HepG2 (cell line): ENCODE results near the gene OR2T27. TPM values are rescaled to one million over a fixed set of nuclear protein-coding genes. Genes with fewer than 3 reads are reported as not detected.
A peak's percentile ranks its signal among the peaks of the same experiment; 100 is the strongest.

Experiments
- ATAC-seq: fragments of 200-7000 bp; cut with Tn5 transposase; 3 replicates; pipeline ENCODE4 v1.9.1; 2020; ENCODE audit warnings: mild to moderate bottlenecking, moderate library complexity
- BruUV-seq: library from RNA; stranded (reverse); fragments of 400-500 nt; replicated peaks from 2 replicates; lab custom pipeline; 2021; lab: Mats Ljungman, UMichigan
- CTCF ChIA-PET: fragments of 300-600 bp; formaldehyde crosslinking; extraction: SDS; loops from one replicate; lab custom pipeline; 2021; ENCODE audit warnings: low total read pairs, inconsistent platforms, low intra/inter-chr PET ratio; lab: Yijun Ruan, JAX
- POLR2A ChIA-PET: fragments of 350-600 bp; sonication (Branson Sonifier 250); formaldehyde crosslinking; loops from one replicate; lab custom pipeline; 2020; ENCODE audit warnings: antibody characterized with exemption, inconsistent platforms; lab: Yijun Ruan, JAX
- DNase-seq: peaks from one replicate; pipeline ENCODE4 v3.0.0-alpha.2; 2015; ENCODE audit warnings: low spot score
- FAIRE-seq: peaks from 3 replicates; lab custom pipeline; 2011; peaks lifted over from hg19 to GRCh38; lab: Jason Lieb, UNC
- H2AFZ ChIP-seq: one replicate; pipeline ENCODE4 v1.6.1; 2011; ENCODE audit warnings: low read length, inconsistent platforms
- H3K27ac ChIP-seq: fragments of 300-600 bp; 3 replicates; pipeline ENCODE4 v1.8.0; 2011; ENCODE audit warnings: mixed run types, mild to moderate bottlenecking, mixed read lengths, low read length, inconsistent platforms; ENCODE audit not compliant: insufficient read depth; ENCODE audit errors: extremely low read length
- H3K27me3 ChIP-seq, 2 experiments: fragments of 200-600 bp in 1 of 2; 2 replicates in 1 of 2; 3 replicates in 1 of 2; pipeline versions ENCODE4 v1.6.0 to v1.8.0; 2011; ENCODE audit warnings: low read length in 2 of 2, mild to moderate bottlenecking in 2 of 2, moderate library complexity in 2 of 2, inconsistent platforms in 1 of 2; ENCODE audit not compliant: insufficient read depth in 2 of 2, control insufficient read depth in 1 of 2
- H3K36me3 ChIP-seq, 2 experiments: fragments of 200-600 bp in 1 of 2; replicated peaks in 1 of 2; 2 replicates in 1 of 2; 3 replicates in 1 of 2; pipeline versions ENCODE4 v1.5.1 to v1.8.0; 2011; ENCODE audit warnings: low read length in 2 of 2, inconsistent platforms in 1 of 2; ENCODE audit not compliant: insufficient read depth in 2 of 2, control insufficient read depth in 1 of 2
- H3K4me1 ChIP-seq: 2 replicates; pipeline ENCODE4 v1.5.1; 2012; ENCODE audit warnings: low read length, inconsistent platforms; ENCODE audit not compliant: insufficient read depth
- H3K4me2 ChIP-seq: 2 replicates; pipeline ENCODE4 v1.6.0; 2011; ENCODE audit warnings: low read depth, low read length, inconsistent platforms
- H3K4me3 ChIP-seq, 3 experiments: fragments of 200-600 bp in 1 of 3; sonication (generic), shearing (Covaris generic) in 1 of 3; replicated peaks in 1 of 3; 2 replicates each; pipeline ENCODE4 v1.5.1; 2011 to 2016; ENCODE audit warnings: low read length in 3 of 3, inconsistent platforms in 2 of 3, low read depth in 2 of 3, mild to moderate bottlenecking in 2 of 3, control low read depth in 1 of 3, mixed read lengths in 1 of 3; ENCODE audit not compliant: insufficient read depth in 1 of 3
- H3K79me2 ChIP-seq: one replicate; pipeline ENCODE4 v1.6.1; 2011; ENCODE audit warnings: low read length, inconsistent platforms; ENCODE audit not compliant: insufficient read depth
- H3K9ac ChIP-seq: 2 replicates; pipeline ENCODE4 v1.6.0; 2011; ENCODE audit warnings: mild to moderate bottlenecking, low read depth, low read length, inconsistent platforms; ENCODE audit not compliant: insufficient read depth
- H3K9me3 ChIP-seq: 2 replicates; pipeline ENCODE4 v1.5.1; 2012; ENCODE audit warnings: mild to moderate bottlenecking, low read length
- H4K20me1 ChIP-seq: 2 replicates; pipeline ENCODE4 v1.6.0; 2011; ENCODE audit warnings: inconsistent platforms, mild to moderate bottlenecking, low read length, moderate library complexity; ENCODE audit not compliant: insufficient read depth
- GTF3A ChIP-seq: sonication (generic); formaldehyde crosslinking; conservative IDR thresholded peaks from 2 replicates; pipeline ENCODE4 v1.4.0; 2020; ENCODE audit warnings: mild to moderate bottlenecking, missing genetic modification reagents
- MEIS2 ChIP-seq: sonication (generic); formaldehyde crosslinking; IDR thresholded peaks from 2 replicates; pipeline ENCODE4 v1.9.0; 2021; ENCODE audit warnings: mild to moderate bottlenecking, missing genetic modification reagents
- POGZ ChIP-seq: sonication (generic); formaldehyde crosslinking; IDR thresholded peaks from 2 replicates; pipeline ENCODE4 v1.4.0; 2020; ENCODE audit warnings: mild to moderate bottlenecking, missing genetic modification reagents
- PRMT3 ChIP-seq: sonication (generic); formaldehyde crosslinking; IDR thresholded peaks from 2 replicates; pipeline ENCODE4 v1.8.1; 2022; ENCODE audit warnings: low read depth, mild to moderate bottlenecking, moderate library complexity, missing genetic modification reagents, borderline replicate concordance
- RAD21 ChIP-seq: fragments of 450-650 bp; formaldehyde crosslinking; IDR thresholded peaks from 2 replicates; pipeline ENCODE4 v1.5.0; 2020; ENCODE audit warnings: mild to moderate bottlenecking
- RFXAP ChIP-seq: sonication (generic); formaldehyde crosslinking; IDR thresholded peaks from 2 replicates; pipeline ENCODE4 v1.4.0; 2020; ENCODE audit warnings: missing genetic modification reagents, borderline replicate concordance
- SMC3 ChIP-seq: IDR thresholded peaks from 2 replicates; pipeline ENCODE4 v1.6.1; 2011; ENCODE audit warnings: low read length, improper control_type of control experiment
- STAG1 ChIP-seq: sonication (generic); formaldehyde crosslinking; IDR thresholded peaks from 2 replicates; pipeline ENCODE4 v1.4.0; 2020; ENCODE audit warnings: missing genetic modification reagents
- SYNCRIP ChIP-seq: fragments of 200-400 bp; formaldehyde crosslinking; IDR thresholded peaks from 2 replicates; pipeline ENCODE4 v1.6.1; 2018; ENCODE audit warnings: mild to moderate bottlenecking, low read depth, low read length; ENCODE audit not compliant: insufficient read depth
- TAF1 ChIP-seq: sonication (generic); formaldehyde crosslinking; IDR thresholded peaks from 2 replicates; pipeline ENCODE4 v1.4.0; 2020; ENCODE audit warnings: missing genetic modification reagents
- TRIM24 ChIP-seq: sonication (generic); formaldehyde crosslinking; IDR thresholded peaks from 2 replicates; pipeline ENCODE4 v1.8.0; 2022; ENCODE audit warnings: mild to moderate bottlenecking, missing genetic modification reagents
- ZNF44 ChIP-seq: sonication (generic); formaldehyde crosslinking; IDR thresholded peaks from 2 replicates; pipeline ENCODE4 v1.5.1; 2020; ENCODE audit warnings: mild to moderate bottlenecking, missing genetic modification reagents
- WGBS: methylation state at CpG from one replicate; pipeline ENCODE4 v1.1.6; 2017; ENCODE audit warnings: low lambda C conversion rate; 5-methylcytosine and 5-hydroxymethylcytosine counted together
- in situ Hi-C: cut with HindIII; loops from 2 replicates; pipeline ENCODE4 v1.10.0; 2017; ENCODE audit warnings: low pct_unique_long_range_greater_than_20kb; ENCODE audit not compliant: extremely low pct_ligation_motif_present
- intact Hi-C: fragments of 100-400 bp; cut with micrococcal nuclease; formaldehyde crosslinking; loops from one replicate; pipeline ENCODE4 v1.10.0; 2022; ENCODE audit not compliant: unreplicated experiment
- polyA plus RNA-seq, 8 experiments: library from polyadenylated mRNA; depleted of rRNA in 3 of 8; stranded (reverse) in 7 of 8; unstranded in 1 of 8; fragments of >200 nt; fragmentation: Illumina TruSeq in 4 of 8; extraction: Trizol in 4 of 8; gene quantifications; 2 replicates each; pipeline versions ENCODE4 v1.2.1 to v1.2.3, GENCODE V29; 2011 to 2016; ENCODE audit warnings: low read depth in 4 of 8, missing spikeins in 1 of 8, mixed read lengths in 1 of 8; ENCODE audit not compliant: insufficient read depth in 1 of 8
- total RNA-seq, 5 experiments: library from RNA; depleted of rRNA; stranded (reverse); fragments of >200 nt; fragmentation: Illumina TruSeq; extraction: Trizol; gene quantifications; 2 replicates each; pipeline ENCODE4 v1.2.3, GENCODE V29; 2016; ENCODE audit warnings: low read depth in 1 of 5
- TF ChIP-seq, protein P1 (sequence below): sonication (generic); formaldehyde crosslinking; IDR thresholded peaks from 2 replicates; pipeline ENCODE4 v1.8.1; 2022; ENCODE audit warnings: low read depth, mild to moderate bottlenecking, missing genetic modification reagents
- TF ChIP-seq, protein P2 (sequence below): sonication (generic); formaldehyde crosslinking; IDR thresholded peaks from 2 replicates; pipeline ENCODE4 v1.8.1; 2023; ENCODE audit warnings: mild to moderate bottlenecking, moderate library complexity, missing genetic modification reagents
- TF ChIP-seq, protein P3 (sequence below): sonication (generic); formaldehyde crosslinking; IDR thresholded peaks from 2 replicates; pipeline ENCODE4 v1.5.0; 2020; ENCODE audit warnings: mild to moderate bottlenecking, missing genetic modification reagents, moderate library complexity

The OR2T27 gene
- total and polyA plus RNA-seq, 2 of the 13 experiments (the other 11 are each of a cell fraction or from before 2014, with no cell fraction given): not detected

DNA sequence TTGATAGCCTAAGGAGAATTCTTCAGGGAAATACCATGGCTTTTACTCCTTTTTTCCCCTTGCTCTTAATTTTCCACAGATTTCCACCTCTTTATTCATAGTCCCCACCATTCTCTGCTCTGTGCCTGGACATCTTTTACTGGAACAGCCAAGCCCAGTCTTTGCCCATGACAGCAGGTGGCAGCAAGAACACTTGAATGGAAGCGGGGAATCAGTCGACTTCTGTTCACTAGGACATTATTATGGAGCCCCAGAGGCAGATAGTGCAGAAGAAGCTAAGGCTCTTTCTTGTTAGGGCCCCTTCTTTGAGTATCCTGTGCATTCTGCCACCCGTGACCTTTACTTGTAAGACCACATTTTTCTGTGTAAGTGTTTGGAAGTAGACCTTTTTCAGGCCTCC lies 40.9 kb upstream of the OR2T27 start:
- Histone ChIP-seq H3K27ac (no peak overlapping the region), H3K4me2 (no peak overlapping the region), H3K4me1 (no peaks in the 10 kb centered on the region), H3K9ac (no peak overlapping the region), H3K79me2 (no peaks in the 10 kb centered on the region), H2AFZ (no peak overlapping the region), H3K27me3 (no peaks in the 10 kb centered on the region), H3K4me3 (no peak overlapping the region), H3K9me3 (no peaks in the 10 kb centered on the region), H4K20me1 (no peaks in the 10 kb centered on the region), H3K36me3 (no peaks in the 10 kb centered on the region)
- BruUV-seq: no TSS peak
- ChIA-PET POLR2A (no interaction called here), CTCF (interaction anchor here (0.7 to 4.3 kb wide), 2 partner anchors 74 to 110 kb away, joined by 3 to 40 read pairs; no protein-coding TSS in a partner anchor)
- in situ Hi-C loops (loop anchor here (10.0 kb wide), 1 partner anchor 71 kb away; no protein-coding TSS in a partner anchor), intact Hi-C loops (loop anchor here (1.0 to 5.0 kb wide), 3 partner anchors 96 to 142 kb away; partner anchors contain the start of gene ZNF672)
- ATAC-seq (peak; percentile 98), DNase-seq (peak; percentile 63), FAIRE-seq (peak; percentile 43)
- 0% methylated on average over 3 of the region's 3 CpGs for WGBS
- TF ChIP-seq POGZ (CRISPR knock-in tag): no peak
- TF ChIP-seq PRMT3 (CRISPR knock-in tag): no peak
- peak; percentile 65 for TF ChIP-seq RAD21 (CRISPR knock-in tag)
- TF ChIP-seq SMC3: peak; percentile 87
- TF ChIP-seq TRIM24 (CRISPR knock-in tag): no peak
- TF ChIP-seq SYNCRIP: no peak
- TF ChIP-seq, protein P1, sequence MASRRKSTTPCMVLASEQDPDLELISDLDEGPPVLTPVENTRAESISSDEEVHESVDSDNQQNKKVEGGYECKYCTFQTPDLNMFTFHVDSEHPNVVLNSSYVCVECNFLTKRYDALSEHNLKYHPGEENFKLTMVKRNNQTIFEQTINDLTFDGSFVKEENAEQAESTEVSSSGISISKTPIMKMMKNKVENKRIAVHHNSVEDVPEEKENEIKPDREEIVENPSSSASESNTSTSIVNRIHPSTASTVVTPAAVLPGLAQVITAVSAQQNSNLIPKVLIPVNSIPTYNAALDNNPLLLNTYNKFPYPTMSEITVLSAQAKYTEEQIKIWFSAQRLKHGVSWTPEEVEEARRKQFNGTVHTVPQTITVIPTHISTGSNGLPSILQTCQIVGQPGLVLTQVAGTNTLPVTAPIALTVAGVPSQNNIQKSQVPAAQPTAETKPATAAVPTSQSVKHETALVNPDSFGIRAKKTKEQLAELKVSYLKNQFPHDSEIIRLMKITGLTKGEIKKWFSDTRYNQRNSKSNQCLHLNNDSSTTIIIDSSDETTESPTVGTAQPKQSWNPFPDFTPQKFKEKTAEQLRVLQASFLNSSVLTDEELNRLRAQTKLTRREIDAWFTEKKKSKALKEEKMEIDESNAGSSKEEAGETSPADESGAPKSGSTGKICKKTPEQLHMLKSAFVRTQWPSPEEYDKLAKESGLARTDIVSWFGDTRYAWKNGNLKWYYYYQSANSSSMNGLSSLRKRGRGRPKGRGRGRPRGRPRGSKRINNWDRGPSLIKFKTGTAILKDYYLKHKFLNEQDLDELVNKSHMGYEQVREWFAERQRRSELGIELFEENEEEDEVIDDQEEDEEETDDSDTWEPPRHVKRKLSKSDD (CRISPR knock-in tag): no peak
- TF ChIP-seq, protein P2, sequence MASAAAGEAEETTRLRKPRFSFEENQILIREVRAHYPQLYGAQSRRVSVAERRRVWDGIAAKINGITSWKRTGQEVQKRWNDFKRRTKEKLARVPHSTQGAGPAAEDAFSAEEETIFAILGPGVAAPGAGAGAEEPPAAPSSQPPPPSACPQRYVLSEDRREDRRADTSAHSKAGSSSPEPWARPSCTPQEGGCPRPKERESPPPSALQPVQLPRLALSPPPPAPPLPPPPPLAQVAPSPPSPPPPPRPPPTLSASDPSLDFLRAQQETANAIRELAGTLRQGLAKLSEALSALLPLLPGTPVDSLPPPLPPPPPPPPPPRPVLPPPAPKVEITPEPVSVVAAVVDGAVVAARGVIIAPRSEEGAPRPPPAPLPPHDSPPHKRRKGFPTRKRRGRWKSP (CRISPR knock-in tag): no peak
- TF ChIP-seq TAF1: no peak
- no peak for TF ChIP-seq GTF3A (CRISPR knock-in tag)
- TF ChIP-seq MEIS2: no peak
- TF ChIP-seq RFXAP: no peak
- peak; percentile 91 for TF ChIP-seq STAG1 (CRISPR knock-in tag)
- TF ChIP-seq ZNF44 (CRISPR knock-in tag): no peak
- TF ChIP-seq, protein P3, sequence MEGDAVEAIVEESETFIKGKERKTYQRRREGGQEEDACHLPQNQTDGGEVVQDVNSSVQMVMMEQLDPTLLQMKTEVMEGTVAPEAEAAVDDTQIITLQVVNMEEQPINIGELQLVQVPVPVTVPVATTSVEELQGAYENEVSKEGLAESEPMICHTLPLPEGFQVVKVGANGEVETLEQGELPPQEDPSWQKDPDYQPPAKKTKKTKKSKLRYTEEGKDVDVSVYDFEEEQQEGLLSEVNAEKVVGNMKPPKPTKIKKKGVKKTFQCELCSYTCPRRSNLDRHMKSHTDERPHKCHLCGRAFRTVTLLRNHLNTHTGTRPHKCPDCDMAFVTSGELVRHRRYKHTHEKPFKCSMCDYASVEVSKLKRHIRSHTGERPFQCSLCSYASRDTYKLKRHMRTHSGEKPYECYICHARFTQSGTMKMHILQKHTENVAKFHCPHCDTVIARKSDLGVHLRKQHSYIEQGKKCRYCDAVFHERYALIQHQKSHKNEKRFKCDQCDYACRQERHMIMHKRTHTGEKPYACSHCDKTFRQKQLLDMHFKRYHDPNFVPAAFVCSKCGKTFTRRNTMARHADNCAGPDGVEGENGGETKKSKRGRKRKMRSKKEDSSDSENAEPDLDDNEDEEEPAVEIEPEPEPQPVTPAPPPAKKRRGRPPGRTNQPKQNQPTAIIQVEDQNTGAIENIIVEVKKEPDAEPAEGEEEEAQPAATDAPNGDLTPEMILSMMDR: peak; percentile 79
